Astrocyte (in vitro differentiated cells and primary cell): Measurements from ENCODE around the gene HMG20A.

ENCODE experiments used
- CTCF ChIP-seq: IDR thresholded peaks from 2 replicates; pipeline ENCODE4 v1.5.1; 2011; ENCODE audit warnings: low read depth, mild to moderate bottlenecking, inconsistent platforms, low read length, moderate library complexity; ENCODE audit not compliant: insufficient read depth
- EZH2 ChIP-seq: IDR thresholded peaks from 2 replicates; pipeline ENCODE4 v1.6.1; 2012; ENCODE audit warnings: mild to moderate bottlenecking, low read length, inconsistent platforms; ENCODE audit not compliant: insufficient read depth

- TF ChIP-seq EZH2 (no peak), CTCF (no peak)
Measured at GRCh38 chr15:77503240-77503639, 82.6 kb downstream of the HMG20A start.
